ENCODE data around the gene ATRNL1. TPM values are rescaled to one million over a fixed set of nuclear protein-coding genes. Genes with fewer than 3 reads are reported as not detected.

ATRNL1 gene
- total RNA-seq, 1 experiment from 2014 or later = not detected

DNA sequence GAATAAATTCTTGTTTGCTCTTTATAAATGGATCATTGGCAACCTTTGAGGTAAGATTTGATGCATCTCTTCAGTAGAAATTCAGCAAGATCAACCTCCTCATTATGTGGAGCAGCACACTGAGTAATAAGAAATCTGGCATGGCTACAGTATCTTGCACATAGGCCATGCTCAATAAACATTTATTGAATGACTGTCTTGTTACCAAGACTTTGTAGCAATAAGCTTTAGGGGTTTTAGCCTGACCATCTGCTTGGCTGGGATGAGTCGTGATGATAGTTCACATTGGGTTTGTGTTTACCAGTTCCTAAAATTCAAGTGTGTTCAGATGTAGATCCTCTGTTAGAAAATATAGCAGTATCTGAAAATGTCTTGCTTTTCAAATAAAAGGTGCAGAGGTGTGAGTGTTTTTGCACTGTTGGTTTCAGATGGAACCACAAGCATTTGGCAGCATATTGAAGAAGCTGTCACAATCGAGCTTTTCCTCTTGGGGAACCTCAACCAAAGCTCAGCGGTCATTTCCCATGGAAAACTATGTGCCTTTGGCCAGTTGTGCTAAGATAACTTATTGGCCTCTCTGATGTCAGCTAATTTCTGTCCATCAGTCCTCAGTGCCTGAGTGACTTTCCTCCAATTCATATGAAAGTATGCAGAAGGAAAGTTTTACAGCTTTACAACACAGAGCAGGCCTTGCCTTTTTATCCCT is 737.3 kb downstream of the ATRNL1 start:
- Histone ChIP-seq H3K9me2 (replicated peaks; ENCODE audit: low read length) (no peaks in the 10 kb centered on the region), H3K27me3 (ENCODE audit: low read length) (no peaks in the 10 kb centered on the region), H3K9me3 (ENCODE audit: low read length) (no peaks in the 10 kb centered on the region), H3F3A (ENCODE audit: low read length, unreplicated experiment) (no peaks in the 10 kb centered on the region), H3K27ac (ENCODE audit: low read length) (no peak overlapping the region), H3K79me2 (ENCODE audit: low read length) (no peaks in the 10 kb centered on the region), H2AFZ (ENCODE audit: low read length) (no peak overlapping the region), H3K4me1 (ENCODE audit: insufficient read depth, low read length) (no peaks in the 10 kb centered on the region), H3K9ac (ENCODE audit: low read length) (no peak overlapping the region), H3K4me2 (ENCODE audit: low read length) (no peak overlapping the region), H3K4me3 (ENCODE audit: low read length) (no peak overlapping the region), H4K20me1 (ENCODE audit: low read length) (no peaks in the 10 kb centered on the region), H3K36me3 (ENCODE audit: low read depth, low read length) (no peaks in the 10 kb centered on the region)
- intact Hi-C loops (cut with micrococcal nuclease) = no loop called here
- no TSS peak for BruUV-seq (replicated peaks)
- ChIA-PET POLR2A (ENCODE audit: unreplicated experiment) (no interaction called here), CTCF (no interaction called here)
- peak; percentile 3 for DNase-seq
- no peak for TF ChIP-seq EZH2phosphoT487 (IDR thresholded peaks at IDR 0.05; ENCODE audit: borderline replicate concordance, low read length)
- TF ChIP-seq, protein P1, sequence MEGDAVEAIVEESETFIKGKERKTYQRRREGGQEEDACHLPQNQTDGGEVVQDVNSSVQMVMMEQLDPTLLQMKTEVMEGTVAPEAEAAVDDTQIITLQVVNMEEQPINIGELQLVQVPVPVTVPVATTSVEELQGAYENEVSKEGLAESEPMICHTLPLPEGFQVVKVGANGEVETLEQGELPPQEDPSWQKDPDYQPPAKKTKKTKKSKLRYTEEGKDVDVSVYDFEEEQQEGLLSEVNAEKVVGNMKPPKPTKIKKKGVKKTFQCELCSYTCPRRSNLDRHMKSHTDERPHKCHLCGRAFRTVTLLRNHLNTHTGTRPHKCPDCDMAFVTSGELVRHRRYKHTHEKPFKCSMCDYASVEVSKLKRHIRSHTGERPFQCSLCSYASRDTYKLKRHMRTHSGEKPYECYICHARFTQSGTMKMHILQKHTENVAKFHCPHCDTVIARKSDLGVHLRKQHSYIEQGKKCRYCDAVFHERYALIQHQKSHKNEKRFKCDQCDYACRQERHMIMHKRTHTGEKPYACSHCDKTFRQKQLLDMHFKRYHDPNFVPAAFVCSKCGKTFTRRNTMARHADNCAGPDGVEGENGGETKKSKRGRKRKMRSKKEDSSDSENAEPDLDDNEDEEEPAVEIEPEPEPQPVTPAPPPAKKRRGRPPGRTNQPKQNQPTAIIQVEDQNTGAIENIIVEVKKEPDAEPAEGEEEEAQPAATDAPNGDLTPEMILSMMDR (conservative IDR thresholded peaks at IDR 0.05; ENCODE audit: low read depth, low read length) = no peak
- no peak for TF ChIP-seq EZH2 (IDR thresholded peaks at IDR 0.05; ENCODE audit: low read length, unreplicated experiment)
- ATAC-seq = no peak

DNA sequence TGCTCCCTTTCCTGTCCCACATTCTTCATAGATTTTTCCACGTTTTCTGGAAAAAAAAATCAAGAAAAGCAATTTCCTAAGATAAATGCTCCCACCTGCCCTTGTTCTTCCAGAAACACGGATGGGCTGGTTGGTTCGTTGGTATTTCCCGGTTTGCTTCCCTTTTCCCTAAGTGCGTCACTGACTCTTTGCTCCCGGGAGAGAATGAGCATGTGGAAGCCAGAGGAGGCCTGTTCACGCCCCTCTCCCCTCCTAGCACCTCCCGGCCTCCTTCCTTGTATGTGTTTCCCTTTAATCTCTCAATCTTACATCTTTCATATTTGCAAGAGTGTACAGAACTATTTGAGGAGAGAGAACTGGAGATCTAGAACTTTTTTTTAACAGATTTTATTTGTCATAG is 737.9 kb downstream of the ATRNL1 start:
- DNase-seq = no peak
- no peaks in the 10 kb centered on the region for H4K20me1 ChIP-seq (ENCODE audit: low read length)
- no peaks in the 10 kb centered on the region for H3K79me2 ChIP-seq (ENCODE audit: low read length)
- H3K27ac ChIP-seq (ENCODE audit: low read length) = no peak overlapping the region
- H2AFZ ChIP-seq (ENCODE audit: low read length) = no peak overlapping the region
- no peaks in the 10 kb centered on the region for H3K36me3 ChIP-seq (ENCODE audit: low read depth, low read length)
- no peak for TF ChIP-seq EZH2 (IDR thresholded peaks at IDR 0.05; ENCODE audit: low read length, unreplicated experiment)
- TF ChIP-seq EZH2phosphoT487 (IDR thresholded peaks at IDR 0.05; ENCODE audit: borderline replicate concordance, low read length) = no peak
- TF ChIP-seq, protein P1 (conservative IDR thresholded peaks at IDR 0.05; ENCODE audit: low read depth, low read length) = no peak
- no peak overlapping the region for H3K4me2 ChIP-seq (ENCODE audit: low read length)
- intact Hi-C loops (cut with micrococcal nuclease) = no loop called here
- no peaks in the 10 kb centered on the region for H3K4me1 ChIP-seq (ENCODE audit: insufficient read depth, low read length)
- BruUV-seq (replicated peaks) = no TSS peak
- no peaks in the 10 kb centered on the region for H3K9me3 ChIP-seq (ENCODE audit: low read length)
- ChIA-PET CTCF (no interaction called here), POLR2A (ENCODE audit: unreplicated experiment) (no interaction called here)
- H3K4me3 ChIP-seq (ENCODE audit: low read length) = no peak overlapping the region
- no peak for ATAC-seq
- H3K27me3 ChIP-seq (ENCODE audit: low read length) = no peaks in the 10 kb centered on the region
- H3K9ac ChIP-seq (ENCODE audit: low read length) = no peak overlapping the region
- H3K9me2 ChIP-seq (replicated peaks; ENCODE audit: low read length) = no peaks in the 10 kb centered on the region
- H3F3A ChIP-seq (ENCODE audit: low read length, unreplicated experiment) = no peaks in the 10 kb centered on the region

DNA sequence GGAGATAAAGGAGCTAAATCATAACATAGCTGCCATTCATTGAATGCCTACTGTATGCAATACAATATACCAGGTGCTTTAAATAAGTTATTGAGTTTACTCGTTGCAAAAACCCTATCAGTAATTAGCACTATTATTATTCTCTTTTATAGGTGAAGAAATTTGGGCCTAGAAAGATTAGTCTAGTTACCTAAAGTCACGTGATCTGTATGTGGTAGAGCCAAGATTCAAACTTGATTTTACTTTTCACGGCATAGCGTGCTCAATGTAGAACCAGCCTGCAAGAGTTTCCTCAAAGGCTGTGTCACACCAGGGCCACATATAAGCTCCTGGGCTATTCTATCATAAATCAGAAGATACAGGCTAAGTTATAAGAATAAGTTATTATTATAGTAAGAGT is 740.0 kb downstream of the ATRNL1 start:
- no peak for DNase-seq
- H3K4me1 ChIP-seq (ENCODE audit: insufficient read depth, low read length) = no peaks in the 10 kb centered on the region
- H3K4me2 ChIP-seq (ENCODE audit: low read length) = no peak overlapping the region
- H3K9ac ChIP-seq (ENCODE audit: low read length) = no peak overlapping the region
- no peaks in the 10 kb centered on the region for H4K20me1 ChIP-seq (ENCODE audit: low read length)
- H3K4me3 ChIP-seq (ENCODE audit: low read length) = no peak overlapping the region
- POLR2A ChIA-PET (ENCODE audit: unreplicated experiment) = no interaction called here
- H3K79me2 ChIP-seq (ENCODE audit: low read length) = no peaks in the 10 kb centered on the region
- intact Hi-C loops (cut with micrococcal nuclease) = no loop called here
- CTCF ChIA-PET = no interaction called here
- TF ChIP-seq EZH2 (IDR thresholded peaks at IDR 0.05; ENCODE audit: low read length, unreplicated experiment) (no peak), EZH2phosphoT487 (IDR thresholded peaks at IDR 0.05; ENCODE audit: borderline replicate concordance, low read length) (no peak)
- TF ChIP-seq, protein P1 (conservative IDR thresholded peaks at IDR 0.05; ENCODE audit: low read depth, low read length) = no peak
- H3K9me2 ChIP-seq (replicated peaks; ENCODE audit: low read length) = no peaks in the 10 kb centered on the region
- H3K27me3 ChIP-seq (ENCODE audit: low read length) = no peaks in the 10 kb centered on the region
- H3F3A ChIP-seq (ENCODE audit: low read length, unreplicated experiment) = no peaks in the 10 kb centered on the region
- H3K9me3 ChIP-seq (ENCODE audit: low read length) = no peaks in the 10 kb centered on the region
- H3K36me3 ChIP-seq (ENCODE audit: low read depth, low read length) = no peaks in the 10 kb centered on the region
- H3K27ac ChIP-seq (ENCODE audit: low read length) = no peak overlapping the region
- ATAC-seq = no peak
- no TSS peak for BruUV-seq (replicated peaks)
- H2AFZ ChIP-seq (ENCODE audit: low read length) = no peak overlapping the region
